Measurements from ENCODE around the gene CBFA2T2.

- TF ChIP-seq CTCF (IDR thresholded peaks at IDR 0.05) (no peak), POLR2A (IDR thresholded peaks at IDR 0.05) (no peak)
These were observed 119.6 kb downstream of the CBFA2T2 start for GRCh38 chr20:33609504-33609903.

Measured in lower leg skin (tissue), 3 donors.